Pulmonary artery endothelial cell (primary cell): Measurements from ENCODE around the gene NOTCH2. TPM values are rescaled to one million over a fixed set of nuclear protein-coding genes. Genes with fewer than 3 reads are reported as not detected.

Source experiments
- DNase-seq: peaks from one replicate; pipeline ENCODE4 v3.0.0-alpha.2; 2011; ENCODE audit warnings: low read depth, low spot score
- total RNA-seq: library from RNA; depleted of rRNA; stranded (reverse); fragments of >200 nt; gene quantifications from 2 replicates; pipeline ENCODE4 v1.2.3, GENCODE V29; 2014

NOTCH2 gene
- total RNA-seq, 1 donor from 2014 or later = 42.9 TPM

GRCh38 chr1:119947468-119947867 lies 122.0 kb downstream of the NOTCH2 start:
- DNase-seq = no peak

- no peak for DNase-seq
Observed at GRCh38 chr1:119946724-119947123, 122.7 kb downstream of the NOTCH2 start.

GRCh38 chr1:119943216-119943615 lies 126.2 kb downstream of the NOTCH2 start:
- no peak for DNase-seq

- no peak for DNase-seq
Observed at GRCh38 chr1:119941392-119941791, 128.1 kb downstream of the NOTCH2 start.

- no peak for DNase-seq
Observed at GRCh38 chr1:119940697-119941096, 128.8 kb downstream of the NOTCH2 start.

- no peak for DNase-seq
Observed at GRCh38 chr1:119937198-119937597, 132.3 kb downstream of the NOTCH2 start.

- DNase-seq = no peak
Observed at GRCh38 chr1:119935915-119936314, 133.5 kb downstream of the NOTCH2 start.

- no peak for DNase-seq
Observed at GRCh38 chr1:119935373-119935772, 134.1 kb downstream of the NOTCH2 start.

- DNase-seq = no peak
Observed at GRCh38 chr1:119933397-119933796, 136.1 kb downstream of the NOTCH2 start.

- no peak for DNase-seq
Observed at GRCh38 chr1:119929643-119930315, 139.7 kb downstream of the NOTCH2 start.

- no peak for DNase-seq
Observed at GRCh38 chr1:119926553-119926952, 142.9 kb downstream of the NOTCH2 start.

- DNase-seq = no peak
Observed at GRCh38 chr1:119924948-119925898, 144.2 kb downstream of the NOTCH2 start.

GRCh38 chr1:119920104-119920968 lies 149.1 kb downstream of the NOTCH2 start:
- DNase-seq = no peak

- DNase-seq = no peak
Observed at GRCh38 chr1:119919241-119919640, 150.2 kb downstream of the NOTCH2 start.

- no peak for DNase-seq
Observed at GRCh38 chr1:119918301-119918700, 151.2 kb downstream of the NOTCH2 start.

- no peak for DNase-seq
Observed at GRCh38 chr1:119917304-119918055, 152.0 kb downstream of the NOTCH2 start.

- no peak for DNase-seq
Observed at GRCh38 chr1:119915517-119915916, 153.9 kb downstream of the NOTCH2 start.

GRCh38 chr1:119914071-119914470 lies 155.4 kb downstream of the NOTCH2 start:
- DNase-seq = no peak

GRCh38 chr1:119912963-119913362 lies 156.5 kb downstream of the NOTCH2 start:
- no peak for DNase-seq

GRCh38 chr1:119911775-119912174 lies 157.7 kb downstream of the NOTCH2 start:
- no peak for DNase-seq

GRCh38 chr1:119910618-119911017 lies 158.8 kb downstream of the NOTCH2 start:
- DNase-seq = no peak
